ENCODE measurements around the gene LRRC46. TPM values are rescaled to one million over a fixed set of nuclear protein-coding genes. Genes with fewer than 3 reads are reported as not detected.
A peak's percentile ranks its signal among the peaks of the same experiment; 100 is the strongest.

Gene LRRC46
- total and polyA plus RNA-seq, 2 of the 13 experiments (the other 11 are each of a cell fraction or from before 2014, with no cell fraction given) = 0.09 TPM

- TF ChIP-seq LBX2 (CRISPR knock-in tag; IDR thresholded peaks at IDR 0.05; ENCODE audit: borderline replicate concordance) (no peak; the same call in 1 of the 2 replicates), ZNF761 (CRISPR knock-in tag; conservative IDR thresholded peaks at IDR 0.05) (peak; percentile 68; the same call in 1 of the 2 replicates), PAWR (CRISPR knock-in tag; IDR thresholded peaks at IDR 0.05; ENCODE audit: borderline replicate concordance) (no peak), ZNF547 (CRISPR knock-in tag; IDR thresholded peaks at IDR 0.05) (peak; percentile 86), LCORL (IDR thresholded peaks at IDR 0.05) (no peak), LCORL (CRISPR knock-in tag; IDR thresholded peaks at IDR 0.05) (peak; percentile 94), ZNF609 (CRISPR knock-in tag; IDR thresholded peaks at IDR 0.05; ENCODE audit: borderline replicate concordance) (no peak; the same call in 1 of the 2 replicates), BRF2 (CRISPR knock-in tag; IDR thresholded peaks at IDR 0.05) (no peak), SUZ12 (IDR thresholded peaks at IDR 0.05; ENCODE audit: low read depth, low read length) (no peak), RAD21 (CRISPR knock-in tag; IDR thresholded peaks at IDR 0.05) (peak; percentile 99), ZNF670 (CRISPR knock-in tag; IDR thresholded peaks at IDR 0.05; ENCODE audit: borderline replicate concordance) (peak; percentile 68; the same call in 1 of the 2 replicates), ZNF740 (CRISPR knock-in tag; IDR thresholded peaks at IDR 0.05) (no peak; the same call in 1 of the 2 replicates), DMTF1 (CRISPR knock-in tag; IDR thresholded peaks at IDR 0.05) (no peak; the same call in 1 of the 2 replicates), ZNF792 (CRISPR knock-in tag; IDR thresholded peaks at IDR 0.05) (peak; percentile 57), ZXDC (CRISPR knock-in tag; IDR thresholded peaks at IDR 0.05) (no peak; the same call in 1 of the 2 replicates), BATF2 (CRISPR knock-in tag; IDR thresholded peaks at IDR 0.05) (no peak)
These were observed 9.4 kb downstream of the LRRC46 start, which contains the start of gene SCRN2 (continued) for GRCh38 chr17:47840742-47841487.

Data from HepG2 (cell line).